ENCODE measurements around the gene SLAMF1. TPM values are rescaled to one million over a fixed set of nuclear protein-coding genes. Genes with fewer than 3 reads are reported as not detected.

The SLAMF1 gene
- total and polyA plus RNA-seq, 9 of the 15 experiments (the other 6 are each of a cell fraction or from before 2014, with no cell fraction given): 0.04 to 0.17 (median 0.11) TPM; not detected in 4

DNA sequence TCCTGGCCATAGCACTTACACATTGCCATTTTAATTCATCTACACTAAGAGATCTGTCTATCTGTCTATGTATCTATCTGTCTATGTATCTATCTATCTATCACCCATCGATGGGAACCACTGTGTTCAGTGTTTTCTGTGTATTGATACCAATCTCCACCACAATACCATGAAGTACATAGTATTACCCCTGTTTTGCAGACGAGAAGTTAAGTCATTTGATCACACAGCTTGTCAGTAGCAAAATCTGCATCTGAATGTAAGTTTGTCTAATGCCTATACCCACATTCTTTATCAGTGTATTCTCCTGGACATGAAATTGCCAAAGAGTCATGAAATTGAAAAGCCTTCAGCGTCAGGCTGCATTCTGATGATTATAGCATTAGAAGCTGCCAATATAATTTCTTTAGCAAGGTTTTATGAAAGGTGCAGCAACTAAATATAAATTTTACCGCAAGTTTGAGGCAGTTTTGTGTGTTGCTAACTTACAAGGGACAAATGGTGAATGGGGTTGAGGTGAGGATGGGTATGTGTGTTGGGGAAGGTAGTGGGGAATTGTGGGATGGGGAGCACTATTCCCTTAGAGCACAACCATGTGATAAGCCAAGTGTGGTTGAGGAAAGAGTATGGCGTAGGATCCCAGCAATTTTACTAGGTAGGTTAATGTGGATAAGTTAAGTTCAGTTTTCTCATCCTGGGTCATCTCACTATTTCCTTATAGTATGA is 24.2 kb downstream of the SLAMF1 start:
- H4K20me1 ChIP-seq (replicated peaks; ENCODE audit: control insufficient read depth, insufficient read depth, low read length): no peaks in the 10 kb centered on the region
- in situ Hi-C loops (cut with MboI) (no loop called here), intact Hi-C loops (cut with micrococcal nuclease) (loop anchor here (10.0 kb wide), 1 partner anchor 142 kb away; no protein-coding TSS in a partner anchor)
- no peak for ATAC-seq
- no peak for DNase-seq (ENCODE audit: extremely low read depth in 1 of 4, low spot score in 3 of 4)
- no peaks in the 10 kb centered on the region for H3K9me1 ChIP-seq (ENCODE audit: control insufficient read depth, insufficient read depth, low read length)
- no peak for FAIRE-seq
- H3K4me1 ChIP-seq (replicated peaks in 1 of 2; ENCODE audit: control insufficient read depth in 2 of 2, insufficient read depth in 2 of 2, low read length in 2 of 2): peaks cover 10 to 30% of the 10 kb centered on the region in 2 experiments; a peak in 4 of 5 replicates
- ChIA-PET CTCF (ENCODE audit: low intra/inter-chr PET ratio) (interaction anchor here (0.6 to 0.7 kb wide), 3 partner anchors 26 to 203 kb away, joined by 3 read pairs; no protein-coding TSS in a partner anchor), POLR2A (no interaction called here)
- 0 out of 2 replicates have a peak, but pooled peaks cover 3% of the 10 kb centered on the region for H3K9me3 ChIP-seq (replicated peaks; ENCODE audit: control insufficient read depth, insufficient read depth, low read depth, low read length)
- no peak overlapping the region for H2AFZ ChIP-seq (ENCODE audit: low read depth, low read length)
- TF ChIP-seq ZNF695 (CRISPR knock-in tag; IDR thresholded peaks at IDR 0.05) (no peak), ZNF12 (CRISPR knock-in tag; IDR thresholded peaks at IDR 0.05) (no peak), SNIP1 (IDR thresholded peaks at IDR 0.05; ENCODE audit: low read depth) (no peak), DMBX1 (CRISPR knock-in tag; IDR thresholded peaks at IDR 0.05; ENCODE audit: borderline replicate concordance) (no peak), HMGN3 (IDR thresholded peaks at IDR 0.05; ENCODE audit: borderline replicate concordance, extremely low read depth, insufficient read length, low read depth, low read length) (no peak), EZH2 (IDR thresholded peaks at IDR 0.05; ENCODE audit: borderline replicate concordance, low read depth, low read length) (no peak)
- H3K4me2 ChIP-seq (ENCODE audit: insufficient read depth, low read length): no peak overlapping the region
- no peaks in the 10 kb centered on the region for H3K79me2 ChIP-seq (ENCODE audit: control insufficient read depth, insufficient read depth, low read length)
- H3K36me3 ChIP-seq (ENCODE audit: control insufficient read depth, insufficient read depth, low read length): no peaks in the 10 kb centered on the region
- 54% methylated on average over 5 of the region's 5 CpGs for WGBS (ENCODE audit: insufficient coverage, low coverage, missing lambda C conversion rate)
- BruUV-seq (replicated peaks): no TSS peak
- no peaks in the 10 kb centered on the region for H3K27me3 ChIP-seq (ENCODE audit: control insufficient read depth in 2 of 2, insufficient read depth in 2 of 2, low read length in 2 of 2)
- H3K9ac ChIP-seq (ENCODE audit: insufficient read depth in 1 of 2, low read depth in 2 of 2, low read length in 2 of 2): no peak overlapping the region
- no peak overlapping the region for H3K4me3 ChIP-seq
- no peak overlapping the region for H3K27ac ChIP-seq (ENCODE audit: extremely low read depth, low read depth, low read length)
